C4-2B (cell line): ENCODE data around the gene CD84.

Experiments
- ZFX ChIP-seq: fragments of 450-650 bp; IDR thresholded peaks from 2 replicates; pipeline ENCODE4 v1.6.1; 2017
- TF ChIP-seq, protein P1 (sequence below): fragments of 450-650 bp; conservative IDR thresholded peaks from 2 replicates; pipeline ENCODE4 v1.5.1; 2017; ENCODE audit warnings: mild to moderate bottlenecking

DNA sequence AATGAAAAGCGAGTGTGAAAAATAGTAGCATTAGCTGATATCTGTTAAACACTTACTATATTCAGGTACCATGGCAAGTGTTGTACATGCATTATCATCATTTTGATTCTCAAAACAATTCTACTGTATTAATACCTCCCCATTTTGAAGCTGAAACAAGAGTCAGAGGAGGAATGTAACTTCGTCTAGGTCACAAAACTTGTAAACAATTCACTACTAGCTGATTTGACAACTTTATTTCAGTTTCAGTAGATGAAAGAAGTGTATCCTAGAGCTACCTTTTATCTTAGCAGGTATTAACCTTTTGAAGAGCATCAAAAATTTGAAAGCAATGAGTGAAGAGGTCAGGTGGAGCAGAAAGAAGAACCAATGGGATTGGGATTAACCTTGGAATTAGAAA lies 1.6 kb downstream of the CD84 start:
- TF ChIP-seq, protein P1, sequence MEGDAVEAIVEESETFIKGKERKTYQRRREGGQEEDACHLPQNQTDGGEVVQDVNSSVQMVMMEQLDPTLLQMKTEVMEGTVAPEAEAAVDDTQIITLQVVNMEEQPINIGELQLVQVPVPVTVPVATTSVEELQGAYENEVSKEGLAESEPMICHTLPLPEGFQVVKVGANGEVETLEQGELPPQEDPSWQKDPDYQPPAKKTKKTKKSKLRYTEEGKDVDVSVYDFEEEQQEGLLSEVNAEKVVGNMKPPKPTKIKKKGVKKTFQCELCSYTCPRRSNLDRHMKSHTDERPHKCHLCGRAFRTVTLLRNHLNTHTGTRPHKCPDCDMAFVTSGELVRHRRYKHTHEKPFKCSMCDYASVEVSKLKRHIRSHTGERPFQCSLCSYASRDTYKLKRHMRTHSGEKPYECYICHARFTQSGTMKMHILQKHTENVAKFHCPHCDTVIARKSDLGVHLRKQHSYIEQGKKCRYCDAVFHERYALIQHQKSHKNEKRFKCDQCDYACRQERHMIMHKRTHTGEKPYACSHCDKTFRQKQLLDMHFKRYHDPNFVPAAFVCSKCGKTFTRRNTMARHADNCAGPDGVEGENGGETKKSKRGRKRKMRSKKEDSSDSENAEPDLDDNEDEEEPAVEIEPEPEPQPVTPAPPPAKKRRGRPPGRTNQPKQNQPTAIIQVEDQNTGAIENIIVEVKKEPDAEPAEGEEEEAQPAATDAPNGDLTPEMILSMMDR = no peak
- TF ChIP-seq ZFX = no peak
